AG04450 (cell line): Measurements from ENCODE around the gene CA11. TPM values are rescaled to one million over a fixed set of nuclear protein-coding genes. Genes with fewer than 3 reads are reported as not detected.
A peak's percentile ranks its signal among the peaks of the same experiment; 100 is the strongest.

Experiments used
- CTCF ChIA-PET: fragments of 300-600, 350-600 bp; formaldehyde crosslinking; extraction: SDS; loops from one replicate; lab custom pipeline; 2022; ENCODE audit warnings: antibody characterized with exemption, inconsistent platforms; lab: Charles Lee
- POLR2A ChIA-PET: fragments of 350-600 bp; formaldehyde crosslinking; extraction: SDS; loops from one replicate; lab custom pipeline; 2021; ENCODE audit warnings: antibody characterized with exemption, inconsistent platforms; lab: Yijun Ruan, JAX
- DNase-seq: peaks from one replicate; pipeline ENCODE4 v3.0.0-alpha.2; 2011; ENCODE audit warnings: low read depth, low spot score
- H3K27ac ChIP-seq: one replicate; pipeline ENCODE4 v1.5.1; 2012; ENCODE audit warnings: low read depth, low read length, control low read depth
- H3K27me3 ChIP-seq: one replicate; pipeline ENCODE4 v1.6.0; 2012; ENCODE audit warnings: low read length; ENCODE audit not compliant: control insufficient read depth, insufficient read depth
- H3K4me3 ChIP-seq: 2 replicates; pipeline ENCODE4 v1.5.1; 2011; ENCODE audit warnings: mild to moderate bottlenecking, low read depth, low read length, control low read depth
- H3K9me3 ChIP-seq: 2 replicates; pipeline ENCODE4 v1.5.1; 2012; ENCODE audit warnings: low read length; ENCODE audit not compliant: control insufficient read depth, insufficient read depth
- CTCF ChIP-seq: IDR thresholded peaks from 2 replicates; pipeline ENCODE4 v1.5.1; 2011; ENCODE audit warnings: low read depth, low read length, control low read depth, inconsistent platforms
- polyA plus RNA-seq: library from polyadenylated mRNA; depleted of rRNA; stranded (reverse); fragments of >200 nt; gene quantifications from 2 replicates; pipeline ENCODE4 v1.2.3, GENCODE V29; 2011

Gene CA11
- polyA plus RNA-seq, 1 experiment: 3.7 TPM

DNA sequence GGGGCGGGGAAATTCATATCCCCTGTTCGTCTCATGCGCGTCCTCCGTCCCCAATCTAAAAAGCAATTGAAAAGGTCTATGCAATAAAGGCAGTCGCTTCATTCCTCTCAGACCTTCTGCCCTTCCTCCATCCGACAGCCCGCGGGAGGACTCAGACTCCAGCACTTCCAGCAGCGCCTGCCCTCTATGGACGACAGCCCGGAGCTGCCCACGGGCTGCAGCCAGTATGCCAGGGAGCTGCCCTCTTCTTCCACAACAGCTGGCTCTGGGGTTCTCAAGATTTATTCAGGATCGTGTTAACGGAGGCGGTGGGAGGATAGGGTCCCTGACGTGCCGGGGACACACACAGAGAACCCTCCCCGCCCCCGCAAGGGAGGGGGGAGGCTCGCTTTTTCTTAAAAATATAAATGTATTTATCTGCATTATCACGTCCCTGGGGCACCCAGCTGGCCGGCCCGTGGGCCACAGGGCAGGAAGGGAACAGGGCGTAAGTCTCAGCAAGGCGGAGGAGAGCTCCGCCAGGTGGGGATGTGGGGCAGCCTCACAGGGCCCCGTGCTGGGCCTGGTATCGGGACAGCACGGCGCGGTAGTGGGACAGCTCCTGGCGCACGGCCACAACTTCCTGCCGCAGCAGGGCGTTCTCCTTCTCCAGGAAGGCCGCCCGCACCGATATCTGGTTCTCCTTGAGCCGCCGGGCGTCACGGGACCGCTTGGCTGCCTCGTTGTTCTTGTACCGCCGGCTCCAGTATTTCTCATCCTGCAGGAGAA, 15.5 kb downstream of the CA11 start:
- ChIA-PET CTCF (interaction anchor here (0.8 to 1.0 kb wide), 2 partner anchors 12 to 13 kb away, joined by 3 to 5 read pairs; partner anchors contain the start of gene RPL18), POLR2A (interaction anchor here (1.3 to 2.2 kb wide), 2 partner anchors 11 to 15 kb away, joined by 6 to 14 read pairs; partner anchors contain the start of genes CA11, RPL18 and SPHK2)
- Histone ChIP-seq H3K4me3 (no peak overlapping the region), H3K27ac (peak overlapping the region; percentile 57), H3K27me3 (no peaks in the 10 kb centered on the region), H3K9me3 (peaks cover 5% of the 10 kb centered on the region; the same call in 1 of the 2 replicates)
- DNase-seq: no peak
- TF ChIP-seq CTCF: peak; percentile 34

GRCh38 chr19:48629599-48630295, 16.2 kb downstream of the CA11 start:
- POLR2A ChIA-PET: interaction anchor here (0.9 to 2.2 kb wide), 3 partner anchors 11 to 16 kb away, joined by 3 to 14 read pairs (median 6); partner anchors contain the start of genes CA11, RPL18 and SPHK2
- no peak for DNase-seq

GRCh38 chr19:48629297-48629598, 16.7 kb downstream of the CA11 start:
- no peak for TF ChIP-seq CTCF
- H3K27me3 ChIP-seq: no peaks in the 10 kb centered on the region
- H3K27ac ChIP-seq: no peak overlapping the region
- no peak overlapping the region for H3K4me3 ChIP-seq
- H3K9me3 ChIP-seq: peaks cover 5% of the 10 kb centered on the region; the same call in 1 of the 2 replicates
- POLR2A ChIA-PET: interaction anchor here (0.9 to 2.2 kb wide), 2 partner anchors 10 to 12 kb away, joined by 3 to 14 read pairs; partner anchors contain the start of genes RPL18 and SPHK2
- DNase-seq: no peak
- CTCF ChIA-PET: no interaction called here

More at GRCh38 chr19:48629599-48630295, 16.2 kb downstream of the CA11 start:
- no peak for TF ChIP-seq CTCF
- H3K27ac ChIP-seq: no peak overlapping the region
- H3K4me3 ChIP-seq: no peak overlapping the region
- H3K9me3 ChIP-seq: peaks cover 5% of the 10 kb centered on the region; the same call in 1 of the 2 replicates
- no peaks in the 10 kb centered on the region for H3K27me3 ChIP-seq
- CTCF ChIA-PET: interaction anchor here (1.0 kb wide), 1 partner anchor 12 kb away, joined by 3 read pairs; no protein-coding TSS in a partner anchor

DNA sequence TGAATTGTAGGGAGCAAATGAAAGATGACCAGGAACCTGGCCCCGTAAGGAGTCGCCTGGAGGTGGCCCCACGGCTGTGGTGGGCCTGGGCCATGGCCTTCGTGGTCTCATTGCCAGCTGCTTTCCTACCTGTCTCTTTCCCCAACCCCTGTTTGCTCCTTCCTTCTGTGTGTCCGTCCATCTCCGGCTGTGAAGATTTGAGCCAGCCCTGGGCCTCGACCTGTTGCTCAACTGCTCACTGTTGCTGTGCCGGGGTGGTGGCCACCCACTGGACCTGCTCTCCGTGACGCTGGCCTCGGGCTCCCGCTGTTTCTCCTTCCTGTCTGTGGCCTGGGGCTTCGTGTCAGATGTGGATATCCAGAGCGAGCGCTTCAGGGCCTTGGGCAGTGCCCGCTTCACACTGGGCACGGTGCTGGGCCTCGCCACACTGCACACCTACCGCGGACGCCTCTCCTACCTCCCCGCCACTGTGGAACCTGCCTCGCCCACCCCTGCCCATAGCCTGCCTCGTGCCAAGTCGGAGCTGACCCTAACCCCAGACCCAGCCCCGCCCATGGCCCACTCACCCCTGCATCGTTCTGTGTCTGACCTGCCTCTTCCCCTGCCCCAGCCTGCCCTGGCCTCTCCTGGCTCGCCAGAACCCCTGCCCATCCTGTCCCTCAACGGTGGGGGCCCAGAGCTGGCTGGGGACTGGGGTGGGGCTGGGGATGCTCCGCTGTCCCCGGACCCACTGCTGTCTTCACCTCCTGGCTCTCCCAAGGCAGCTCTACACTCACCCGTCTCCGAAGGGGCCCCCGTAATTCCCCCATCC, 17.3 kb downstream of the CA11 start:
- TF ChIP-seq CTCF: no peak
- POLR2A ChIA-PET: interaction anchor here (1.1 to 2.2 kb wide), 2 partner anchors 9 kb away, joined by 5 to 14 read pairs; partner anchors contain the start of genes RPL18 and SPHK2
- H3K27me3 ChIP-seq: no peaks in the 10 kb centered on the region
- no peak overlapping the region for H3K27ac ChIP-seq
- CTCF ChIA-PET: no interaction called here
- DNase-seq: no peak
- H3K9me3 ChIP-seq: peaks cover 5% of the 10 kb centered on the region; the same call in 1 of the 2 replicates
- no peak overlapping the region for H3K4me3 ChIP-seq
